Neuron (in vitro differentiated cells): ENCODE data around the gene SLC9C1.
"Not testable (repeated sequence)": the region's sequence is repeated elsewhere in the genome, so short reads cannot be mapped to it uniquely, and the experiment has no call there.

ENCODE experiments used
- H2AFZ ChIP-seq: one replicate; pipeline ENCODE4 v1.6.1; 2013; ENCODE audit warnings: low read depth, mild to moderate bottlenecking, inconsistent platforms, low read length, moderate library complexity
- H3K27me3 ChIP-seq: one replicate; pipeline ENCODE4 v1.6.1; 2013; ENCODE audit warnings: low read length; ENCODE audit not compliant: insufficient read depth
- H3K36me3 ChIP-seq: one replicate; pipeline ENCODE4 v1.6.1; 2013; ENCODE audit warnings: low read length; ENCODE audit not compliant: insufficient read depth
- H3K4me1 ChIP-seq: one replicate; pipeline ENCODE4 v1.6.1; 2013; ENCODE audit warnings: low read length; ENCODE audit not compliant: insufficient read depth
- H3K4me3 ChIP-seq: 2 replicates; pipeline ENCODE4 v1.5.1; 2013; ENCODE audit warnings: mild to moderate bottlenecking, low read length, moderate library complexity
- H3K9me3 ChIP-seq: one replicate; pipeline ENCODE4 v1.6.1; 2013; ENCODE audit warnings: low read length

The SLC9C1 gene

GRCh38 chr3:112200317-112200666 is 93.7 kb downstream of the SLC9C1 start:
- H3K36me3 ChIP-seq = no peaks in the 10 kb centered on the region
- H3K27me3 ChIP-seq = no peaks in the 10 kb centered on the region
- no peaks in the 10 kb centered on the region for H3K4me1 ChIP-seq
- H3K9me3 ChIP-seq = no peaks in the 10 kb centered on the region
- no peak overlapping the region for H2AFZ ChIP-seq
- no peak overlapping the region for H3K4me3 ChIP-seq

- H3K4me3 ChIP-seq = no peak overlapping the region
- no peaks in the 10 kb centered on the region for H3K4me1 ChIP-seq
- H3K36me3 ChIP-seq = no peaks in the 10 kb centered on the region
- H3K9me3 ChIP-seq = no peaks in the 10 kb centered on the region
- H2AFZ ChIP-seq = no peak overlapping the region
- H3K27me3 ChIP-seq = no peaks in the 10 kb centered on the region
Measured at GRCh38 chr3:112199622-112200316, 94.2 kb downstream of the SLC9C1 start.

- no peaks in the 10 kb centered on the region for H3K27me3 ChIP-seq
- no peak overlapping the region for H3K4me3 ChIP-seq
- no peaks in the 10 kb centered on the region for H3K36me3 ChIP-seq
- H3K9me3 ChIP-seq = peaks cover 4% of the 10 kb centered on the region
- H3K4me1 ChIP-seq = no peaks in the 10 kb centered on the region
- H2AFZ ChIP-seq = no peak overlapping the region
Measured at GRCh38 chr3:112197131-112197530, 96.9 kb downstream of the SLC9C1 start.

GRCh38 chr3:112187300-112187699 is 106.7 kb downstream of the SLC9C1 start:
- Histone ChIP-seq H3K4me3 (no peak overlapping the region), H3K27me3 (no peaks in the 10 kb centered on the region), H3K4me1 (no peaks in the 10 kb centered on the region), H3K36me3 (no peaks in the 10 kb centered on the region), H3K9me3 (no peaks in the 10 kb centered on the region), H2AFZ (no peak overlapping the region)

- H3K9me3 ChIP-seq, H3K4me1 ChIP-seq, H3K36me3 ChIP-seq, H2AFZ ChIP-seq, H3K27me3 ChIP-seq, H3K4me3 ChIP-seq: not testable (repeated sequence)
Measured at GRCh38 chr3:112185423-112186035, 108.5 kb downstream of the SLC9C1 start.

- H3K4me1 ChIP-seq = no peaks in the 10 kb centered on the region
- no peak overlapping the region for H2AFZ ChIP-seq
- H3K4me3 ChIP-seq = no peak overlapping the region
- no peaks in the 10 kb centered on the region for H3K9me3 ChIP-seq
- no peaks in the 10 kb centered on the region for H3K27me3 ChIP-seq
- H3K36me3 ChIP-seq = no peaks in the 10 kb centered on the region
Measured at GRCh38 chr3:112175646-112176045, 118.4 kb downstream of the SLC9C1 start.

- H3K27me3 ChIP-seq = no peaks in the 10 kb centered on the region
- H3K36me3 ChIP-seq = no peaks in the 10 kb centered on the region
- H3K4me3 ChIP-seq = no peak overlapping the region
- H2AFZ ChIP-seq = no peak overlapping the region
- no peaks in the 10 kb centered on the region for H3K9me3 ChIP-seq
- H3K4me1 ChIP-seq = no peaks in the 10 kb centered on the region
Measured at GRCh38 chr3:112175037-112175436, 119.0 kb downstream of the SLC9C1 start.

GRCh38 chr3:112171144-112171543 is 122.9 kb downstream of the SLC9C1 start:
- Histone ChIP-seq H3K4me1 (peaks cover 7% of the 10 kb centered on the region), H2AFZ (no peak overlapping the region), H3K27me3 (no peaks in the 10 kb centered on the region), H3K36me3 (no peaks in the 10 kb centered on the region), H3K9me3 (no peaks in the 10 kb centered on the region), H3K4me3 (no peak overlapping the region)

GRCh38 chr3:112170046-112170445 is 124.0 kb downstream of the SLC9C1 start:
- H3K27me3 ChIP-seq = no peaks in the 10 kb centered on the region
- no peaks in the 10 kb centered on the region for H3K9me3 ChIP-seq
- H3K36me3 ChIP-seq = no peaks in the 10 kb centered on the region
- no peak overlapping the region for H2AFZ ChIP-seq
- peaks cover 7% of the 10 kb centered on the region for H3K4me1 ChIP-seq
- H3K4me3 ChIP-seq = no peak overlapping the region

- Histone ChIP-seq H3K4me3 (no peak overlapping the region), H3K27me3 (no peaks in the 10 kb centered on the region), H3K4me1 (peaks cover 7% of the 10 kb centered on the region), H2AFZ (no peak overlapping the region), H3K36me3 (no peaks in the 10 kb centered on the region), H3K9me3 (no peaks in the 10 kb centered on the region)
Measured at GRCh38 chr3:112167758-112168157, 126.3 kb downstream of the SLC9C1 start.

- H2AFZ ChIP-seq = no peak overlapping the region
- H3K36me3 ChIP-seq = no peaks in the 10 kb centered on the region
- no peaks in the 10 kb centered on the region for H3K27me3 ChIP-seq
- no peak overlapping the region for H3K4me3 ChIP-seq
- H3K9me3 ChIP-seq = peaks cover 2% of the 10 kb centered on the region
- no peaks in the 10 kb centered on the region for H3K4me1 ChIP-seq
Measured at GRCh38 chr3:112149136-112149535, 144.9 kb downstream of the SLC9C1 start.

- no peaks in the 10 kb centered on the region for H3K27me3 ChIP-seq
- no peak overlapping the region for H3K4me3 ChIP-seq
- H3K36me3 ChIP-seq = no peaks in the 10 kb centered on the region
- H2AFZ ChIP-seq = no peak overlapping the region
- H3K4me1 ChIP-seq = peaks cover 3% of the 10 kb centered on the region
- H3K9me3 ChIP-seq = no peaks in the 10 kb centered on the region
Measured at GRCh38 chr3:112143689-112144088, 150.3 kb downstream of the SLC9C1 start.

- Histone ChIP-seq H3K4me1 (peaks cover 3% of the 10 kb centered on the region), H3K4me3 (no peak overlapping the region), H3K36me3 (no peaks in the 10 kb centered on the region), H3K27me3 (no peaks in the 10 kb centered on the region), H2AFZ (no peak overlapping the region), H3K9me3 (no peaks in the 10 kb centered on the region)
Measured at GRCh38 chr3:112143251-112143650, 150.8 kb downstream of the SLC9C1 start.

GRCh38 chr3:112141293-112141692 is 152.7 kb downstream of the SLC9C1 start:
- no peak overlapping the region for H2AFZ ChIP-seq
- no peaks in the 10 kb centered on the region for H3K9me3 ChIP-seq
- H3K4me1 ChIP-seq = peaks cover 8% of the 10 kb centered on the region
- no peaks in the 10 kb centered on the region for H3K27me3 ChIP-seq
- no peaks in the 10 kb centered on the region for H3K36me3 ChIP-seq
- no peak overlapping the region for H3K4me3 ChIP-seq
